Measurements from ENCODE around the gene MRPL41.

Gene MRPL41

GRCh38 chr9:137538058-137538457 is 13.6 kb upstream of the MRPL41 start:
- Histone ChIP-seq H3K9me3 (replicated peaks in 1 of 2; ENCODE audit: control insufficient read depth in 2 of 2, insufficient read depth in 1 of 2, low read depth in 1 of 2, low read length in 2 of 2) (no peaks in the 10 kb centered on the region), H3K27ac (replicated peaks; ENCODE audit: low read length) (no peak overlapping the region), H2BK12ac (ENCODE audit: low read length) (no peak overlapping the region), H3K4me1 (ENCODE audit: control insufficient read depth in 2 of 2, insufficient read depth in 1 of 2, low read depth in 1 of 2, low read length in 2 of 2) (peaks cover 5 to 7% of the 10 kb centered on the region in 2 donors), H3K79me1 (ENCODE audit: low read depth, low read length) (peaks cover 3% of the 10 kb centered on the region), H3K27me3 (ENCODE audit: control insufficient read depth in 3 of 3, insufficient read depth in 3 of 3, low read depth in 1 of 3, low read length in 3 of 3) (no peaks in the 10 kb centered on the region), H2AFZ (ENCODE audit: low read length) (no peak overlapping the region), H3K4me3 (ENCODE audit: low read length in 2 of 2) (no peak overlapping the region), H4K91ac (ENCODE audit: low read depth, low read length, poor library complexity) (no peak overlapping the region), H2BK120ac (ENCODE audit: low read depth, low read length) (no peak overlapping the region), H3K23ac (ENCODE audit: low read depth, low read length, poor library complexity) (peak overlapping the region; percentile 80), H3K4ac (ENCODE audit: low read length) (no peak overlapping the region), H2BK15ac (ENCODE audit: low read length) (peak overlapping the region; percentile 75), H3K18ac (ENCODE audit: low read length) (no peak overlapping the region), H3K14ac (ENCODE audit: low read length) (peak overlapping the region; percentile 89), H2BK5ac (ENCODE audit: low read length) (peak overlapping the region; percentile 84), H3K4me2 (ENCODE audit: insufficient read depth, low read length, poor library complexity, severe bottlenecking) (no peak overlapping the region), H3K9ac (ENCODE audit: low read depth, low read length, poor library complexity) (no peak overlapping the region), H4K8ac (ENCODE audit: low read depth, low read length) (no peak overlapping the region), H3K36me3 (replicated peaks in 1 of 2; ENCODE audit: control insufficient read depth in 2 of 2, insufficient read depth in 2 of 2, low read length in 2 of 2) (no peaks in the 10 kb centered on the region), H2AK5ac (ENCODE audit: low read depth, low read length) (no peak overlapping the region)
- WGBS, 2 donors (ENCODE audit: extremely low coverage in 2 of 2, insufficient read length in 2 of 2, insufficient replicate concordance in 1 of 2): no CpG with 5 or more reads among the region's 16 CpGs
- no peak for DNase-seq (ENCODE audit: low spot score)

GRCh38 chr9:137540536-137540935 is 11.1 kb upstream of the MRPL41 start:
- no peak for DNase-seq (ENCODE audit: low spot score)
- WGBS, 2 donors (ENCODE audit: extremely low coverage in 2 of 2, insufficient read length in 2 of 2, insufficient replicate concordance in 1 of 2): no CpG with 5 or more reads among the region's 18 CpGs

GRCh38 chr9:137542486-137542885 is 9.2 kb upstream of the MRPL41 start:
- Histone ChIP-seq H3K14ac (ENCODE audit: low read length) (no peak overlapping the region), H3K27me3 (ENCODE audit: control insufficient read depth in 3 of 3, insufficient read depth in 3 of 3, low read depth in 1 of 3, low read length in 3 of 3) (no peaks in the 10 kb centered on the region), H3K4me1 (ENCODE audit: control insufficient read depth in 2 of 2, insufficient read depth in 1 of 2, low read depth in 1 of 2, low read length in 2 of 2) (peaks cover 3 to 7% of the 10 kb centered on the region in 2 donors), H2AK5ac (ENCODE audit: low read depth, low read length) (peak overlapping the region; percentile 74), H4K91ac (ENCODE audit: low read depth, low read length, poor library complexity) (no peak overlapping the region), H4K8ac (ENCODE audit: low read depth, low read length) (no peak overlapping the region), H3K27ac (replicated peaks; ENCODE audit: low read length) (no peak overlapping the region), H3K18ac (ENCODE audit: low read length) (peak overlapping the region; percentile 44), H3K36me3 (replicated peaks in 1 of 2; ENCODE audit: control insufficient read depth in 2 of 2, insufficient read depth in 2 of 2, low read length in 2 of 2) (no peaks in the 10 kb centered on the region), H2BK120ac (ENCODE audit: low read depth, low read length) (no peak overlapping the region), H3K9me3 (replicated peaks in 1 of 2; ENCODE audit: control insufficient read depth in 2 of 2, insufficient read depth in 1 of 2, low read depth in 1 of 2, low read length in 2 of 2) (peaks cover 7 to 13% of the 10 kb centered on the region in 2 donors), H2AFZ (ENCODE audit: low read length) (no peak overlapping the region), H3K9ac (ENCODE audit: low read depth, low read length, poor library complexity) (no peak overlapping the region), H2BK12ac (ENCODE audit: low read length) (no peak overlapping the region), H2BK15ac (ENCODE audit: low read length) (peak overlapping the region; percentile 75), H2BK5ac (ENCODE audit: low read length) (no peak overlapping the region), H3K23ac (ENCODE audit: low read depth, low read length, poor library complexity) (no peak overlapping the region), H3K4me2 (ENCODE audit: insufficient read depth, low read length, poor library complexity, severe bottlenecking) (no peak overlapping the region), H3K4me3 (ENCODE audit: low read length in 2 of 2) (no peak overlapping the region), H3K4ac (ENCODE audit: low read length) (no peak overlapping the region), H3K79me1 (ENCODE audit: low read depth, low read length) (peaks cover 3% of the 10 kb centered on the region)
- no CpG with 5 or more reads among the region's 20 CpGs for WGBS, 2 donors (ENCODE audit: extremely low coverage in 2 of 2, insufficient read length in 2 of 2, insufficient replicate concordance in 1 of 2)
- DNase-seq (ENCODE audit: low spot score): no peak

More at GRCh38 chr9:137540536-137540935, 11.1 kb upstream of the MRPL41 start:
- H3K9ac ChIP-seq (ENCODE audit: low read depth, low read length, poor library complexity): peak overlapping the region; percentile 44
- no peaks in the 10 kb centered on the region for H3K27me3 ChIP-seq (ENCODE audit: control insufficient read depth in 3 of 3, insufficient read depth in 3 of 3, low read depth in 1 of 3, low read length in 3 of 3)
- H2BK5ac ChIP-seq (ENCODE audit: low read length): no peak overlapping the region
- no peak overlapping the region for H2AFZ ChIP-seq (ENCODE audit: low read length)
- no peak overlapping the region for H3K4me2 ChIP-seq (ENCODE audit: insufficient read depth, low read length, poor library complexity, severe bottlenecking)
- H3K18ac ChIP-seq (ENCODE audit: low read length): peak overlapping the region; percentile 83
- H3K4me1 ChIP-seq (ENCODE audit: control insufficient read depth in 2 of 2, insufficient read depth in 1 of 2, low read depth in 1 of 2, low read length in 2 of 2): peaks cover 3 to 7% of the 10 kb centered on the region in 2 donors
- no peak overlapping the region for H2BK120ac ChIP-seq (ENCODE audit: low read depth, low read length)
- peaks cover 3% of the 10 kb centered on the region for H3K79me1 ChIP-seq (ENCODE audit: low read depth, low read length)
- H3K14ac ChIP-seq (ENCODE audit: low read length): peak overlapping the region; percentile 56
- H2BK15ac ChIP-seq (ENCODE audit: low read length): peak overlapping the region; percentile 49
- peak overlapping the region; percentile 95 for H2AK5ac ChIP-seq (ENCODE audit: low read depth, low read length)
- H2BK12ac ChIP-seq (ENCODE audit: low read length): peak overlapping the region; percentile 90
- H3K27ac ChIP-seq (replicated peaks; ENCODE audit: low read length): no peak overlapping the region
- no peaks in the 10 kb centered on the region for H3K9me3 ChIP-seq (replicated peaks in 1 of 2; ENCODE audit: control insufficient read depth in 2 of 2, insufficient read depth in 1 of 2, low read depth in 1 of 2, low read length in 2 of 2)
- H3K4me3 ChIP-seq (ENCODE audit: low read length in 2 of 2): no peak overlapping the region
- H4K8ac ChIP-seq (ENCODE audit: low read depth, low read length): peak overlapping the region; percentile 17
- H3K4ac ChIP-seq (ENCODE audit: low read length): peak overlapping the region; percentile 95
- peak overlapping the region; percentile 89 for H3K23ac ChIP-seq (ENCODE audit: low read depth, low read length, poor library complexity)
- H4K91ac ChIP-seq (ENCODE audit: low read depth, low read length, poor library complexity): no peak overlapping the region
- no peaks in the 10 kb centered on the region for H3K36me3 ChIP-seq (replicated peaks in 1 of 2; ENCODE audit: control insufficient read depth in 2 of 2, insufficient read depth in 2 of 2, low read length in 2 of 2)

GRCh38 chr9:137543237-137543963 is 8.3 kb upstream of the MRPL41 start:
- DNase-seq (ENCODE audit: low spot score): no peak
- WGBS, 2 donors (ENCODE audit: extremely low coverage in 2 of 2, insufficient read length in 2 of 2, insufficient replicate concordance in 1 of 2): no CpG with 5 or more reads among the region's 25 CpGs
- H2AK5ac ChIP-seq (ENCODE audit: low read depth, low read length): peak overlapping the region; percentile 74

More at GRCh38 chr9:137543237-137543963, 8.3 kb upstream of the MRPL41 start:
- H3K4me3 ChIP-seq (ENCODE audit: low read length in 2 of 2): no peak overlapping the region
- H2AFZ ChIP-seq (ENCODE audit: low read length): no peak overlapping the region
- no peak overlapping the region for H3K9ac ChIP-seq (ENCODE audit: low read depth, low read length, poor library complexity)
- no peaks in the 10 kb centered on the region for H3K27me3 ChIP-seq (ENCODE audit: control insufficient read depth in 3 of 3, insufficient read depth in 3 of 3, low read depth in 1 of 3, low read length in 3 of 3)
- no peak overlapping the region for H2BK12ac ChIP-seq (ENCODE audit: low read length)
- H3K4ac ChIP-seq (ENCODE audit: low read length): no peak overlapping the region
- H3K4me1 ChIP-seq (ENCODE audit: control insufficient read depth in 2 of 2, insufficient read depth in 1 of 2, low read depth in 1 of 2, low read length in 2 of 2): peaks cover 3 to 7% of the 10 kb centered on the region in 2 donors
- peaks cover 3% of the 10 kb centered on the region for H3K79me1 ChIP-seq (ENCODE audit: low read depth, low read length)
- peaks cover 7 to 13% of the 10 kb centered on the region in 2 donors for H3K9me3 ChIP-seq (replicated peaks in 1 of 2; ENCODE audit: control insufficient read depth in 2 of 2, insufficient read depth in 1 of 2, low read depth in 1 of 2, low read length in 2 of 2)
- no peak overlapping the region for H3K23ac ChIP-seq (ENCODE audit: low read depth, low read length, poor library complexity)
- H4K8ac ChIP-seq (ENCODE audit: low read depth, low read length): no peak overlapping the region
- no peak overlapping the region for H2BK120ac ChIP-seq (ENCODE audit: low read depth, low read length)
- no peak overlapping the region for H4K91ac ChIP-seq (ENCODE audit: low read depth, low read length, poor library complexity)
- no peak overlapping the region for H3K14ac ChIP-seq (ENCODE audit: low read length)
- no peak overlapping the region for H3K4me2 ChIP-seq (ENCODE audit: insufficient read depth, low read length, poor library complexity, severe bottlenecking)
- H2BK15ac ChIP-seq (ENCODE audit: low read length): peak overlapping the region; percentile 75
- H3K18ac ChIP-seq (ENCODE audit: low read length): no peak overlapping the region
- H3K36me3 ChIP-seq (replicated peaks in 1 of 2; ENCODE audit: control insufficient read depth in 2 of 2, insufficient read depth in 2 of 2, low read length in 2 of 2): no peaks in the 10 kb centered on the region
- H3K27ac ChIP-seq (replicated peaks; ENCODE audit: low read length): no peak overlapping the region
- H2BK5ac ChIP-seq (ENCODE audit: low read length): peak overlapping the region; percentile 75
